Lower leg skin (tissue), 3 donors: ENCODE results near the gene EGLN1.

Source experiments
- CTCF ChIP-seq, 3 donors: fragments of 450-650 bp; IDR thresholded peaks; one replicate each; pipeline ENCODE4 v1.5.1; 2016; ENCODE audit warnings: antibody characterized with exemption in 3 of 3, mild to moderate bottlenecking in 3 of 3, moderate library complexity in 2 of 3
- POLR2A ChIP-seq, 2 donors: fragments of 450-650 bp; IDR thresholded peaks; one replicate each; pipeline ENCODE4 v1.6.1; 2016 to 2017; ENCODE audit warnings: antibody characterized with exemption in 2 of 2, mild to moderate bottlenecking in 1 of 2, moderate library complexity in 1 of 2

- no peak for TF ChIP-seq CTCF (IDR thresholded peaks at IDR 0.05)
- no peak for TF ChIP-seq POLR2A (IDR thresholded peaks at IDR 0.05)
Measured at GRCh38 chr1:231363624-231364023, 58.5 kb downstream of the EGLN1 start.
